Activated CD4-positive, CD25-positive, alpha-beta regulatory T cell treated with anti-CD3 and anti-CD28 coated beads, Interleukin-2, amount 50 U/mL, for 16 hours (primary cell): Measurements from ENCODE around the gene UBL4A.

ENCODE experiments used
- DNase-seq: peaks from one replicate; pipeline ENCODE4 v3.0.0-alpha.2; 2020; ENCODE audit warnings: low read depth, low spot score

The UBL4A gene

DNA sequence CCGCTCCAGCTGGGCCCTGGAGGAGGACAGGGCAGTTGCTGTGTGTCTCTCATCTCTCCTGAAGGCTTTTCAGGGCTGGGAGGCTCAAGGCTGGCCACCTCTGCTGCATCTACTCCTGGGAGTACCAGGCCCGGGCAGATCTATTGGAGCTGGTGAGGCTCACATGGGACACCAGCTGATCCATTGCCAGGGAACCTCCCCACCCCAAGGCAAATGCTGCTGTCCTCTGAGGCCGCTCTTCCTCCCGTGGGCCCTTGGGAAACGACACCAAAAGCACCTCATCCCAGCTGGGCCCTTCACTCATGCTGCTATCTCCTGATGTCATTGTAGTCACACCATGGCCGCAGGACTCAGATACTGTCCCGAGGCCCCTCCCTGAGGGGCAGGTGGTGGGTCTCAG lies 3.6 kb downstream of the UBL4A start:
- no peak for DNase-seq

DNA sequence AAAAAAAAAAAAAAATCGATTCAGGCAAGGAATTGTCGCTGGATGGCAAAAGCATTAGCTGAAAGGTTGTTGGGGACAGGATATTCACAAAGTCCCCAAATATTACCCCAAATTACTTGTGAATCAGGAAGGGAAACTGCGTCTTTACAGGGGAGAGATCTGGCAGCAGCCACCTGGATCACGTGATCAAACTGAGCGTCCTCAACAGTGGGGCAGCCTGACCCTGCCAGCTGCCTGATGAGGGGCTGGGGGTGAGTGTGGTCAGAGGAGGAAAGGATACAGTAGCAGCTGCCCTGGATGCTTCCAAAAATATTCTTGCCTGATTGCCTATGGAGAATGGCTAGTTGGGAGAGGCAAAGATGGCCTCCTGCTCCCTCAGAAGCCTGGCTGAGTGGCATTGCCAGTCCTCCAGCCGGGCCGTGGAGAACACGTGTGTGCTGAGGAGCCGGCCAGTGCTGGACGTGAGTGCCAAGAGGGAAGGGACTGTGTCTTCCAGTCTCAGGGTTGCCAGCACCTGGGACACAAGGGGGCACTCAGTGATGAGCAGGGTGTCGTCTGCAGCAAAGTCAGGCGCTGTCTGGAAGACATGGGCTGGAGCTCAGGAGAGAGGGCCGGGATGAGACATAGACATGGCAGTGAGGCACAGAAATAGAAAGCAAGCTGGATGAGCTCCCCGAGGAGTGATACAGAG lies 4.4 kb downstream of the UBL4A start:
- DNase-seq = no peak

DNA sequence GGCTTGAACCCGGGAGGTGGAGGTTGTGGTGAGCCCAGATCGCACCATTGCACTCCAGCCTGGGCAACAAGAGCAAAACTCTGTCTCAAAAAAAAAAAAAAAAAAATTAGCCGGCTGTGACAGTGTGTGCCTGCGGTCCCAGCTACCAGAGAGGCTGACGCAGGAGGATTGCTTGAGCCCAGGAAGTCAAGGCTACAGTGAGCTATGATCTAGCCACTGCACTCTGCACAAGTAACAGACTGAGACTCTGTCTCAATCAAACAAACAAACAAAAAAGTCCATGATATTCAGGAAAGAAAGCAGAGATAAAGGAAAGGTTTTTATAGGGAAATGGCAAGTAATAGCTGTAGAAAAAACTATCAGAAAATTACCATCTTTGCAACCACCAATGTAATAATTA lies 5.2 kb downstream of the UBL4A start:
- no peak for DNase-seq

DNA sequence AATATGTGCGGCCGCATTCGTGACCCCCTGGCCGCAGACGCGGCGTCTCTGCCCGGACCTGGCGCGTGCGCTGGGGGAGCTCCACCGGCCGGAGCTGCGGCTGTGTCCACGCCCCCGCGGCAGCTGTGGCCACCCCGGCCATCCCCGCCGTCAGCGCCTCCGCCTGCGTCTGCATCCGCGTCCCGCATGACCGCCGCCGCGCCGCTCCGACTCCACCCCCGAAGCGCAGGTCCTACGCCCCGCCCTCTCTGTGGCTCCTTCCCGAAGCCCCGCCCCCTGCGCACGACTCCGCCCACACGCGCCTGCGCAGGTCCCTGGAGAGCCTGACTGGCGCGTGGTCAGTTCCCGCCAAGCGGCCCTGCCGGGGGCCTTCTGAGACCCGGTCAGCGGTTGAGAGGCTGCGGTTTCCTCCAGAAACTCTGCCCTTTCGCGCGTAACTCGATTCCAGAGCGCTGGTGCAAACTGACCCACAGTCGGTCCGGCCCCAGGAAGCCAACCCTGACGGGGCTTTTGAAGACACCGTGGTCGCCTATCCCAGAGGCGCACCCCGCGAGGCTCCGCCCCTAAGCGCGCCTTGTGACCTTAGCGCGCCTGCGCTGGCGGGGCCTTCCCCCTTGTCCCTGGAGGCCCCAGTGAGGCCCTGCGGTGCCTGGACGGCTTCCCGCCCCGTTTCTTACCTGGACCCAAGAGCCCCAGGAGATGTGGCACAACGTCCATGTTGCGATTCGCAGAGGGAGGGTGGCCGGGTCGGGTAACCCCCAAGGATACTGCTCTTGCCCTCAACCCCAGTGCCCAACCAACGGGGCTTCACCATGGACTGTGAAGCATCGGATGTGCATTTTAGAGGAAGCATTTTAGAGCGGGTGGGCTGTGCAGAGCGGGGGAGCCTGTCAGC lies 7.4 kb downstream of the UBL4A start, which contains the start of gene LAGE3:
Gene LAGE3 (minus strand): TSS at position 554 of the 895 bp plus-strand sequence. CDS start 366 bp downstream, at position 188.
- peak; percentile 84 for DNase-seq

- no peak for DNase-seq
Measured at GRCh38 chrX:154477891-154478477, 8.4 kb downstream of the UBL4A start.

DNA sequence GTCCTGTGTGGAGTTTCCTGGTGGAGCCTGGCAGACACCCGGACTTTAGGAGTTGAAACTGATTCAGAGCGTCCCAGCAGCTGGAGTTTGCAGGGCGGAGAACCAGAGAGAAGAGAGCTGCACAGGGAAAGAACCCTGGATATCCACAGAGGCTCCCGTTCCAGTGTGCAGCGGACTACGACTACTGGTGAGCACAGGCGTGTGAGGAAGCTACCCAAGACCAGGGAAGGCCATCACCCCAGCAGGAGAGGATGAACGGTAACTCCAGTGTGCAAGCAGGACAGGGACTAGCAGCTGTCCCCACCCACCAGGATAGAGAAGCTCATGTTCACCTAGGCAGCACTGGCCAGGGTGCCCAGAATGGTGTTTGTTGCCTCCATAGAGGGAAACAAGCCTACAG lies 9.6 kb downstream of the UBL4A start:
- no peak for DNase-seq

GRCh38 chrX:154473683-154474082 lies 12.7 kb downstream of the UBL4A start:
- DNase-seq = no peak

GRCh38 chrX:154472685-154473632 lies 13.5 kb downstream of the UBL4A start:
- no peak for DNase-seq

- DNase-seq = no peak
Measured at GRCh38 chrX:154471839-154472684, 14.4 kb downstream of the UBL4A start.

DNA sequence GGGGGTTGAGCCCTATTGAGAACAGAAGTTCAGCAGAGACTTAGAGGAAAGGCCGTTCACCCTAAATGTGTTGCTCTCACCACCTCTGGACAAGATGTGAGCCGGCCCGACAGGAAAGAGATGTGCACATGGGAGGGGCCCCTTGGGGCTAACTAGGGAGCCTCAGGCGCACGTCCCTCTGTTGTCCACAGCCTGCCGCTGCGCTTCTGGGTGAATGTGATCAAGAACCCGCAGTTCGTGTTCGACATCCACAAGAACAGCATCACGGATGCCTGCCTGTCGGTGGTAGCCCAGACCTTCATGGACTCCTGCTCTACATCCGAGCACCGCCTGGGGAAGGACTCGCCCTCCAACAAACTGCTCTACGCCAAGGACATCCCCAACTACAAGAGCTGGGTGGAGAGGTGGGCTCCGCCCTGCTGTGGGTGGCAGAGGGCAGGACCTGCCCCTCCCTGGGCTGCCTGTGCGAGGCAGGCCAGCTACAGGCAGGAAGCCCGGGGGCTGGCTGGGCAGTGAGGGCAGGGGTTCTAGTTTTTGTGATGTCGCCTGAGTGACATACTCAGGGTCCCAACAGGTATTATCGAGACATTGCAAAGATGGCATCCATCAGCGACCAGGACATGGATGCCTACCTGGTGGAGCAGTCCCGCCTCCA lies 15.4 kb downstream of the UBL4A start:
- DNase-seq = no peak

GRCh38 chrX:154470434-154470833 lies 16.0 kb downstream of the UBL4A start:
- no peak for DNase-seq

GRCh38 chrX:154469880-154470279 lies 16.5 kb downstream of the UBL4A start:
- DNase-seq = no peak

DNA sequence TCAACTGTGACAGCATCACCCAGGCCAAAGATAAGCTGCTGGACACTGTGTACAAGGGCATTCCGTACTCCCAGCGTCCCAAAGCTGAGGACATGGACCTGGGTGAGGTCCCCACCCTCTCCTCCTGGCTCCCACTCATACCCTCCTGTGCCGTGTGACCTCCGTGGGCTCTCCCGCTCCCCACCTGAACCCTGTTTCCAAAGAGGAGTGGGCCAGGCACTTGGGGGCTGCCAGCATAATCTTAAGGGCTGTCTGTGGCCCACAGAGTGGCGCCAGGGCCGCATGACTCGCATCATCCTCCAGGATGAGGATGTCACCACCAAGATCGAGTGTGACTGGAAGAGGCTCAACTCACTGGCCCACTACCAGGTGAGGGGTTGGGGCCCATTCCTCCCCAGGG lies 17.3 kb downstream of the UBL4A start:
- no peak for DNase-seq

GRCh38 chrX:154468217-154468616 lies 18.2 kb downstream of the UBL4A start:
- no peak for DNase-seq

- no peak for DNase-seq
Measured at GRCh38 chrX:154467556-154467955, 18.9 kb downstream of the UBL4A start.

GRCh38 chrX:154466907-154467306 lies 19.5 kb downstream of the UBL4A start:
- DNase-seq = no peak

DNA sequence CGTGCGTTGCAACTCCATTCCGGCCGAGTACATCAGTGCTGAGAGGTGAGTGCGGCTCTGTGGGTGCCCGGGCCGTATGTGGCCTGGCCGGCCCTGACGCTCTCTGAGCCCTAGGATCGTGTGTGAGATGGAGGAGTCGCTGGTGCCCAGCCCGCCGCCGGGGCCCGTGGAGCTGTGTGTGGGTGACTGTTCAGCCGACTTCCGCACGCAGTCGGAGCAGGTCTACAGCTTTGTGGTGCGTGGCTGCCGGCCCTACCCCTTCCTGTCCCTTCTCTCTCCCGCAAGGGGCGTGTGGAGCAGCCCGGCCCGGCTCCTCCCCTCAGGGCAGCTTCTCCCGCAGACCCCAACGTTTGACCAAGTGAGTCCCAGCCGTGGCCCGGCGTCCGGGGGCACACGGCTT lies 20.4 kb downstream of the UBL4A start:
- no peak for DNase-seq

- no peak for DNase-seq
Measured at GRCh38 chrX:154465601-154466000, 20.8 kb downstream of the UBL4A start.

DNA sequence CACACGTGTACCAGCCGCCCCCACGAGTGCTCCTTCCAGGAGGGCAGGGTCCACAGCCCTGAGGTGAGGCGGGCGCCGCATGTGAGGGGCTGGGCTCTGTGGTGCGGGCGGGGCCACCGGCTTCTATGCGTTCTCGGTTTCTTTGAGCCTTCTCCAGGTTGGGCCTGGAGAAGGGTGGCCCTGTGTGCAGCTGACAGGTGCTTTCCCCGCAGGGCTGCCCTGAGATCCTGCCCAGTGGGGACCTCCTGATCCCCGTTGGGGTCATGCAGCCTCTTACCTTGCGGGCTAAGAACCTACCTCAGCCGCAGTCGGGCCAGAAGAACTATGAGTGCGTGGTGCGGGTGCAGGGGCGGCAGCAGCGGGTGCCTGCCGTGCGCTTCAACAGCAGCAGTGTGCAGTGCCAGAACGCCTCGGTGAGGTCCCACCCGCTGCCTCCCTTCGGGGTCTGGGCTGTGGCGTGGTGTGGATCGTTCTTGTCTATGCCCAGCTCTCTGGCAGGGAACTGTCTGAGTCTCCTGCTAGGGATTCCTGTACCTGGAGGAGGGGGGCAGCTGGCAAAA lies 21.5 kb downstream of the UBL4A start:
- no peak for DNase-seq
